HG03354 (cell line): ENCODE measurements around the gene GIPC1.
"Not testable (repeated sequence)": the region's sequence is repeated elsewhere in the genome, so short reads cannot be mapped to it uniquely, and the experiment has no call there.

Experiments used
- ATAC-seq: cut with Tn5 transposase; IDR thresholded peaks from one replicate; pipeline ENCODE4 v1.9.1; 2021; ENCODE audit warnings: mild to moderate bottlenecking; ENCODE audit not compliant: unreplicated experiment, poor library complexity, severe bottlenecking

GIPC1 gene

GRCh38 chr19:14473073-14473977 lies 22.6 kb downstream of the GIPC1 start:
- no peak for ATAC-seq

GRCh38 chr19:14472202-14472938 lies 23.6 kb downstream of the GIPC1 start:
- no peak for ATAC-seq

GRCh38 chr19:14471436-14472187 lies 24.3 kb downstream of the GIPC1 start:
- no peak for ATAC-seq

- ATAC-seq, result no peak
Measured at GRCh38 chr19:14470031-14470876, 25.7 kb downstream of the GIPC1 start.

- no peak for ATAC-seq
Measured at GRCh38 chr19:14467816-14468215, 28.1 kb downstream of the GIPC1 start.

GRCh38 chr19:14467391-14467790 lies 28.5 kb downstream of the GIPC1 start:
- no peak for ATAC-seq

GRCh38 chr19:14463747-14464146 lies 32.2 kb downstream of the GIPC1 start:
- ATAC-seq, result no peak

- not testable (repeated sequence) for ATAC-seq
Measured at GRCh38 chr19:14462401-14462800, 33.5 kb downstream of the GIPC1 start.

- no peak for ATAC-seq
Measured at GRCh38 chr19:14460935-14461334, 35.0 kb downstream of the GIPC1 start.

- no peak for ATAC-seq
Measured at GRCh38 chr19:14459703-14460102, 36.2 kb downstream of the GIPC1 start.

GRCh38 chr19:14452303-14452702 lies 43.6 kb downstream of the GIPC1 start:
- not testable (repeated sequence) for ATAC-seq

GRCh38 chr19:14450876-14451275 lies 45.1 kb downstream of the GIPC1 start:
- ATAC-seq, result no peak

GRCh38 chr19:14450168-14450874 lies 45.6 kb downstream of the GIPC1 start:
- no peak for ATAC-seq

- ATAC-seq, result no peak
Measured at GRCh38 chr19:14449321-14449720, 46.6 kb downstream of the GIPC1 start.

- no peak for ATAC-seq
Measured at GRCh38 chr19:14446336-14447036, 49.4 kb downstream of the GIPC1 start.

- no peak for ATAC-seq
Measured at GRCh38 chr19:14443632-14444216, 52.2 kb downstream of the GIPC1 start.

GRCh38 chr19:14442891-14443631 lies 52.9 kb downstream of the GIPC1 start:
- no peak for ATAC-seq
